Fibroblast of lung (primary cell): ENCODE results near the gene CDK4.
"Not testable (repeated sequence)": the region's sequence is repeated elsewhere in the genome, so short reads cannot be mapped to it uniquely, and the experiment has no call there.

Experiments
- CTCF ChIP-seq, 2 donors: IDR thresholded peaks in 1 of 2; conservative IDR thresholded peaks in 1 of 2; 1 replicate in 1 of 2; 2 replicates in 1 of 2; pipeline ENCODE4 v1.5.1; 2011 to 2012; ENCODE audit warnings: low read length in 2 of 2, control low read depth in 1 of 2, inconsistent platforms in 1 of 2, low read depth in 1 of 2, mild to moderate bottlenecking in 1 of 2
- EZH2 ChIP-seq: IDR thresholded peaks from 2 replicates; pipeline ENCODE4 v1.5.1; 2012; ENCODE audit warnings: low read length, control low read depth, mild to moderate bottlenecking; ENCODE audit errors: missing control alignments

GRCh38 chr12:57715036-57715748 lies 36.9 kb downstream of the CDK4 start:
- not testable (repeated sequence) for TF ChIP-seq CTCF (conservative IDR thresholded peaks at IDR 0.05 in 1 of 2, IDR thresholded peaks at IDR 0.05 in 1 of 2; ENCODE audit: low read depth in 1 of 2, low read length in 2 of 2); EZH2
